22Rv1 (cell line): Measurements from ENCODE around the gene PRELID2.
"Not testable (repeated sequence)": the region's sequence is repeated elsewhere in the genome, so short reads cannot be mapped to it uniquely, and the experiment has no call there.

Experiments used
- CTCF ChIP-seq: fragments of 450-650 bp; IDR thresholded peaks from 2 replicates; pipeline ENCODE4 v1.5.1; 2017; ENCODE audit warnings: mild to moderate bottlenecking
- ZFX ChIP-seq: fragments of 450-650 bp; IDR thresholded peaks from 2 replicates; pipeline ENCODE4 v1.6.1; 2017; ENCODE audit warnings: antibody characterized with exemption, borderline replicate concordance

GRCh38 chr5:145729956-145730355 lies 105.2 kb downstream of the PRELID2 start:
- TF ChIP-seq CTCF, ZFX: not testable (repeated sequence)
